ENCODE measurements around the gene AIPL1. TPM values are rescaled to one million over a fixed set of nuclear protein-coding genes. Genes with fewer than 3 reads are reported as not detected.

AIPL1 gene
- not detected in 2 replicates for total RNA-seq

GRCh38 chr17:6435051-6435450, at the start of gene AIPL1:
AIPL1 (minus strand) TSS chr17:6435121; CDS start chr17:6435104, 17 bp downstream.

DNA sequence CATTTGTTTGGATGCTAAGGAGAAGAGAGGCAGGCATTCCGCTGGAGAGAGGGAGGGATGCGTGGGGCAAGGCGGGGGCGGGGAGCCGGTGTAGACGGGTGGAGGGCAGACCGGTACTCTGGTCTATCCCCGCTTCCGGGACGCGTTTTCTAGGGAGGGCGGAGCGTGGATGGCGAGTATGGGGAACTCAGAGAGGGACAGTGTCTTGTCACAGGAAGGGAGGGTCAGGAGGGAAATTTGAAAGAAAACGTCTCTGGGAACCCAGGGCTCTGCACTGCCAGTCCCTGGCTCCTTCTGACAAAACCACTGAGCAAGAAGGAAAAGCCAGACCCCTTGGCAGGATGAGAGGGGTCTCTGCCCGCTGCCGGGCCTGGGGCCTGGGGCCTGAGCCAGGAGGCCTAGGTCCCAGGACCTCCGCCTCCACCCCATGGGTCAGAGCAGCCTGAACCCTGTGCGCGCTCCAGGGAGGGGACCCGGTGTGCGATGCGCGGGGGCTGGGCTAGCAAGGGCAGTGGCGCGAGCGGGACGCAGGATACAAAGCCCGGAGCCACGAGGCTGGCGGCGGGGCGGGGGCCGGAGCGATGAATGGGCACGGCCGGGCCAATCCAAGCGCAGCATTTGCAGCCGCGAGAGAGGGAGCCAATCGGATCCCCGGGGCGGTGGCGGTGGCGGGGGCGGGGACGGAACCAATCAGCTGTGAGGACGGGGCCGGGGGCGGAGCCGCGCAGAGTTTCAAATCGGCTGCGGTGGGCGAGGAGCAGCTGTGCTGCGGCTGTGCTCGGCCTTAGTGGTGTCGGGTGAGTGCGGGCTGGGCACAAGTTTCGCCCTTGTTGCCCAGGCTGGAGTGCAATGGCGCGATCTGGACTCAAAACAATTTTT, 9.0 kb upstream of the AIPL1 start, which contains the start of gene PIMREG:
TSS of gene PIMREG (plus strand) at position 764 of the 879 bp plus-strand sequence. CDS start 656 bp downstream, outside the sequence.

Other genes with a start within 250 kb of the AIPL1 start
- gene PIMREG, start 9.3 kb upstream of the AIPL1 start, total RNA-seq = 0.60 and 4.4 TPM in 2 replicates
- 0.26 and 0.63 TPM in 2 replicates for gene PITPNM3, start 121.4 kb upstream of the AIPL1 start, total RNA-seq
- gene KIAA0753, start 205.6 kb upstream of the AIPL1 start, total RNA-seq = 8.2 and 9.0 TPM in 2 replicates
- 118 and 120 TPM in 2 replicates for gene TXNDC17, start 205.9 kb upstream of the AIPL1 start, total RNA-seq
- gene MED31, start 216.5 kb upstream of the AIPL1 start, total RNA-seq = 8.0 and 9.2 TPM in 2 replicates
- 0.17 and 0.32 TPM in 2 replicates for gene C17orf100, start 216.6 kb upstream of the AIPL1 start, total RNA-seq